Measurements from ENCODE around the gene EXT2. TPM values are rescaled to one million over a fixed set of nuclear protein-coding genes. Genes with fewer than 3 reads are reported as not detected.

The EXT2 gene
- total RNA-seq, 1 experiment from 2014 or later: 42.9 TPM

GRCh38 chr11:44174842-44175241 lies 79.4 kb downstream of the EXT2 start:
- Histone ChIP-seq H3K9ac (ENCODE audit: extremely low read depth, insufficient read length, low read length) (no peak overlapping the region), H3K4me1 (ENCODE audit: insufficient read depth, low read length) (peaks cover 11% of the 10 kb centered on the region), H2BK12ac (ENCODE audit: insufficient read length, low read depth, low read length) (no peak overlapping the region), H2BK20ac (ENCODE audit: low read depth, low read length, poor library complexity, severe bottlenecking) (no peak overlapping the region), H3K27ac (ENCODE audit: insufficient read length, low read depth, low read length) (no peak overlapping the region), H3K18ac (ENCODE audit: insufficient read length, low read depth, low read length) (no peak overlapping the region), H3T11ph (ENCODE audit: low read length) (no peak overlapping the region), H3K79me2 (ENCODE audit: insufficient read depth, low read length) (no peaks in the 10 kb centered on the region), H4K20me1 (ENCODE audit: control insufficient read depth, insufficient read depth, insufficient read length) (no peaks in the 10 kb centered on the region), H2BK5ac (ENCODE audit: insufficient read length, low read length) (no peak overlapping the region), H2AFZ (ENCODE audit: low read length) (no peak overlapping the region), H3K4me2 (ENCODE audit: insufficient read depth, insufficient read length, low read length) (no peak overlapping the region), H2BK120ac (ENCODE audit: low read depth, low read length, poor library complexity, severe bottlenecking) (no peak overlapping the region), H4K5ac (ENCODE audit: insufficient read length, low read depth, low read length) (no peak overlapping the region), H3K79me1 (ENCODE audit: insufficient read depth, low read depth, low read length, poor library complexity, severe bottlenecking) (no peaks in the 10 kb centered on the region), H3K23me2 (ENCODE audit: insufficient read length, low read depth, low read length, poor library complexity, severe bottlenecking) (no peaks in the 10 kb centered on the region), H4K91ac (ENCODE audit: insufficient read length, low read depth, low read length) (no peak overlapping the region), H3K9me3 (ENCODE audit: control insufficient read depth, low read depth, low read length) (no peaks in the 10 kb centered on the region), H4K8ac (replicated peaks; ENCODE audit: insufficient read length, low read depth, low read length) (no peak overlapping the region), H2AK5ac (ENCODE audit: insufficient read length, low read length) (no peak overlapping the region), H3K23ac (ENCODE audit: insufficient read length, low read depth, low read length) (no peak overlapping the region), H3K56ac (ENCODE audit: insufficient read length, low read depth, low read length) (no peak overlapping the region), H3K14ac (ENCODE audit: insufficient read depth, low read length) (no peak overlapping the region), H3K27me3 (ENCODE audit: insufficient read depth, low read length) (no peaks in the 10 kb centered on the region), H3K4ac (ENCODE audit: low read depth, low read length) (no peak overlapping the region), H2BK15ac (ENCODE audit: low read depth, low read length) (no peak overlapping the region)
- no peak for TF ChIP-seq CTCF (conservative IDR thresholded peaks at IDR 0.05)
- H3K4me3 Mint-ChIP-seq: no peak overlapping the region
- peaks cover 30 to 35% of the 10 kb centered on the region in 2 experiments for H3K4me1 Mint-ChIP-seq
- DNase-seq: no peak
- H3K9me3 Mint-ChIP-seq: no peaks in the 10 kb centered on the region; a peak in 1 of 5 replicates
- no peak overlapping the region for H3K27ac Mint-ChIP-seq
- WGBS (ENCODE audit: extremely low coverage, insufficient read length, low lambda C conversion rate): no CpG with 5 or more reads among the region's 1 CpG
- H3K27me3 Mint-ChIP-seq (ENCODE audit: low read depth): no peaks in the 10 kb centered on the region
- peaks cover 5 to 6% (median 5%) of the 10 kb centered on the region in 3 experiments; a peak in 5 of 7 replicates for H3K36me3 Mint-ChIP-seq (ENCODE audit: insufficient read depth in 1 of 3, low read depth in 3 of 3)
